Nephron (organoid): ENCODE results near the gene IGF2.

Source experiments
- H3K27ac Mint-ChIP-seq, 3 experiments: 2 replicates each; pipeline ENCODE4 v1.8.0; 2020; ENCODE audit warnings: mixed read lengths in 3 of 3, mild to moderate bottlenecking in 2 of 3, moderate library complexity in 1 of 3
- H3K27me3 Mint-ChIP-seq: 2 replicates; pipeline ENCODE4 v1.8.0; 2021; ENCODE audit warnings: low read depth, mild to moderate bottlenecking, moderate library complexity, mixed read lengths
- H3K36me3 Mint-ChIP-seq: 2 replicates; pipeline ENCODE4 v1.8.0; 2020; ENCODE audit warnings: low read depth, mixed read lengths
- H3K4me1 Mint-ChIP-seq: 2 replicates; pipeline ENCODE4 v1.8.0; 2020; ENCODE audit warnings: mixed read lengths
- H3K4me3 Mint-ChIP-seq, 3 experiments: 2 replicates each; pipeline ENCODE4 v1.8.0; 2020; ENCODE audit warnings: mild to moderate bottlenecking in 3 of 3, mixed read lengths in 3 of 3, moderate library complexity in 2 of 3
- H3K9me3 Mint-ChIP-seq: 2 replicates; pipeline ENCODE4 v1.8.0; 2020; ENCODE audit warnings: mixed read lengths
- TF ChIP-seq, protein P1 (sequence below), 3 experiments: fragments of 200-600 bp; sonication (generic); IDR thresholded peaks; one replicate each; pipeline ENCODE4 v1.5.0; 2021; ENCODE audit warnings: antibody characterized with exemption in 3 of 3; ENCODE audit not compliant: unreplicated experiment in 3 of 3

IGF2 gene

DNA sequence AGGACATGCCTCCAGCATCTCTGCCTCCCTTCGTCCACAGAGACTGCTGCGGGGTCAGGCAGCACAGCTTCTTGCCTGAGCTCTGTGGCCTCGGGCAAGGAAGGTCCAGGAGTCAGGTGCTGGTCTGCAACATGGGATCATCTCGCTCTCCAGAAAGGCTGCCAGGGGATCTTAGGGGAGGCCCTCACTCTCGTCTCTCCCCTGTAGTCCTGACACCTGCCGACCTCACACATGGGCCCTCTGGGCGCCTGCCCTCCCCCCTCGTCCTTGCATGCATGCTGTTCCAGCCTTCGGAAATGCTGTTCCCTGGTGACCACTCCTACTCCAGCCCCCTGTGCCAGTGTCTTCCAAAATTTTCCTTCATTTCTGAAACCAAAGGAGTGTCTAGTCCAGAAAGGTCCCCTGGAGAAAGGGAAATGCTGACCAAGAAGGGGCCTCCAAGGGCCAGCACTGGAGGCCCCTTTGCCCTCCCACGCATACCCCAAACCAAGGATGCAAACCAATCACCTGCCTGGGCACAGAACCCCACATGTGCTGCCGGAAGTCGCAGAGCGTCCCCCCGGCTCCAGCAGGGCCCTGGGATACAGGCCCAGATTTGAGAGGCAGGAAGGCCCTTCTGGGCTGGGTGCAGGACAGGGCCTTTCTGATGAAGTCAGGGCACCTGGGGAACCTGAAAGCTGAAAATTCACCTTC lies 41.0 kb downstream of the IGF2 start:
- H3K27me3 Mint-ChIP-seq = peaks cover 4% of the 10 kb centered on the region

DNA sequence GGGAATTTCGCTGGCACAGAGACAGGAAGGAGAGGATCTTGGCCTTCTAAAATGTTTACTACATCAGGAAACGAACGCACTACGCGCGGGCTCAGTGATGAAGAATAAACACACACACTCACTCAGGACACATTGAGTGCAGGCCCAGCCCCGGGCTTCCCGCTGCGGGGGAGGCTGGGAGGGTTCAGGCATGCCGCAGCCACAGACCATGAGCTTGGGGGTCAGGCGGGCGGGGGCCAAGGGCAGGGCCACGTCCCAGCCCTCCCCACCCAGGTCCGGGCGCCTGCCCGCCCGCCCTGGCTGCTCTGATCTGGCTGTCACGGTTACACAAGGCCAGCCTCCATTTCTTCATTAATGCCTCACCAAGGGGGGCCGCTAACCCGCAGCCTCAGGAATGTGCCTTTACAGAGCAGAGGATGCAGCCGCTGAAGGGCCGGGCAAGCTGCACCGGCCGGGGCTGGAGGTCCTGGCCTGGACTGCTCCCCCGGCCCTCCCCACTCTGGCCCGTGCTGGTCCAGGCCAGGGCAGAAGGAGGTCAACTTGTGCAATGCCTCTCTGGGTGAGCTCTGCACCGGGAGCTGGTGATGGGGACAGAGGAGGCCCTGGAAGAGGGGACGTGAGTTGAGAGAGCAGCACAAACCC lies 41.7 kb downstream of the IGF2 start:
- TF ChIP-seq, protein P1, sequence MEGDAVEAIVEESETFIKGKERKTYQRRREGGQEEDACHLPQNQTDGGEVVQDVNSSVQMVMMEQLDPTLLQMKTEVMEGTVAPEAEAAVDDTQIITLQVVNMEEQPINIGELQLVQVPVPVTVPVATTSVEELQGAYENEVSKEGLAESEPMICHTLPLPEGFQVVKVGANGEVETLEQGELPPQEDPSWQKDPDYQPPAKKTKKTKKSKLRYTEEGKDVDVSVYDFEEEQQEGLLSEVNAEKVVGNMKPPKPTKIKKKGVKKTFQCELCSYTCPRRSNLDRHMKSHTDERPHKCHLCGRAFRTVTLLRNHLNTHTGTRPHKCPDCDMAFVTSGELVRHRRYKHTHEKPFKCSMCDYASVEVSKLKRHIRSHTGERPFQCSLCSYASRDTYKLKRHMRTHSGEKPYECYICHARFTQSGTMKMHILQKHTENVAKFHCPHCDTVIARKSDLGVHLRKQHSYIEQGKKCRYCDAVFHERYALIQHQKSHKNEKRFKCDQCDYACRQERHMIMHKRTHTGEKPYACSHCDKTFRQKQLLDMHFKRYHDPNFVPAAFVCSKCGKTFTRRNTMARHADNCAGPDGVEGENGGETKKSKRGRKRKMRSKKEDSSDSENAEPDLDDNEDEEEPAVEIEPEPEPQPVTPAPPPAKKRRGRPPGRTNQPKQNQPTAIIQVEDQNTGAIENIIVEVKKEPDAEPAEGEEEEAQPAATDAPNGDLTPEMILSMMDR (IDR thresholded peaks at IDR 0.05; ENCODE audit: unreplicated experiment in 3 of 3) = no peak
- Mint-ChIP-seq H3K4me1 (peaks cover 13% of the 10 kb centered on the region), H3K9me3 (no peaks in the 10 kb centered on the region), H3K4me3 (no peak overlapping the region), H3K27ac (peak overlapping the region; percentile 87 to 91 (median 90)), H3K27me3 (peaks cover 4% of the 10 kb centered on the region), H3K36me3 (no peaks in the 10 kb centered on the region)

More for the DNA sequence above, 41.0 kb downstream of the IGF2 start:
- no peaks in the 10 kb centered on the region for H3K9me3 Mint-ChIP-seq
- TF ChIP-seq, protein P1 (IDR thresholded peaks at IDR 0.05; ENCODE audit: unreplicated experiment in 3 of 3) = no peak
- peak overlapping the region; percentile 25 to 31 (median 28) for H3K27ac Mint-ChIP-seq
- no peaks in the 10 kb centered on the region for H3K36me3 Mint-ChIP-seq
- no peak overlapping the region for H3K4me3 Mint-ChIP-seq
- H3K4me1 Mint-ChIP-seq = peaks cover 13% of the 10 kb centered on the region

DNA sequence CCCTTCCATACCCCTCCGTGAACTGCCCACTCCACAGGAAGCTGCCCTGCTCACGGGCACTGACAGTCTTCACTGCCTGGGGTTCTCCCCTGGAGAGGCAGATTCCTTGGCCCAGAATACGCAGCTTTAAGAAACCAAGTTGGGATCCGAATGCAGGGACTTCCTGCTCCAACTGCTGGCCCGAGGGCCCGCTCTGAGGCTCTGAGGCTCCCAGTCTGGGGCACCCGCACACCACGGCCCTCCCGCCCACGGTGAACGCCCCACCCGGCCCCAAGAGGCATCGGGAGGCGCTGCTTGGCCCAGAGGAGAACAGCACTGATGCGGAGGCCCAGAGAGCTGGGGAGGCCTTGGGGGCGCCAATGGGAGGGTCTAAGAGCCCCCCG lies 42.3 kb downstream of the IGF2 start:
- H3K36me3 Mint-ChIP-seq = no peaks in the 10 kb centered on the region
- TF ChIP-seq, protein P1 (IDR thresholded peaks at IDR 0.05; ENCODE audit: unreplicated experiment in 3 of 3) = no peak
- H3K27me3 Mint-ChIP-seq = peaks cover 4% of the 10 kb centered on the region
- peaks cover 13% of the 10 kb centered on the region for H3K4me1 Mint-ChIP-seq
- no peak overlapping the region for H3K4me3 Mint-ChIP-seq
- H3K27ac Mint-ChIP-seq = peak overlapping the region; percentile 87 to 91 (median 90)
- H3K9me3 Mint-ChIP-seq = no peaks in the 10 kb centered on the region

DNA sequence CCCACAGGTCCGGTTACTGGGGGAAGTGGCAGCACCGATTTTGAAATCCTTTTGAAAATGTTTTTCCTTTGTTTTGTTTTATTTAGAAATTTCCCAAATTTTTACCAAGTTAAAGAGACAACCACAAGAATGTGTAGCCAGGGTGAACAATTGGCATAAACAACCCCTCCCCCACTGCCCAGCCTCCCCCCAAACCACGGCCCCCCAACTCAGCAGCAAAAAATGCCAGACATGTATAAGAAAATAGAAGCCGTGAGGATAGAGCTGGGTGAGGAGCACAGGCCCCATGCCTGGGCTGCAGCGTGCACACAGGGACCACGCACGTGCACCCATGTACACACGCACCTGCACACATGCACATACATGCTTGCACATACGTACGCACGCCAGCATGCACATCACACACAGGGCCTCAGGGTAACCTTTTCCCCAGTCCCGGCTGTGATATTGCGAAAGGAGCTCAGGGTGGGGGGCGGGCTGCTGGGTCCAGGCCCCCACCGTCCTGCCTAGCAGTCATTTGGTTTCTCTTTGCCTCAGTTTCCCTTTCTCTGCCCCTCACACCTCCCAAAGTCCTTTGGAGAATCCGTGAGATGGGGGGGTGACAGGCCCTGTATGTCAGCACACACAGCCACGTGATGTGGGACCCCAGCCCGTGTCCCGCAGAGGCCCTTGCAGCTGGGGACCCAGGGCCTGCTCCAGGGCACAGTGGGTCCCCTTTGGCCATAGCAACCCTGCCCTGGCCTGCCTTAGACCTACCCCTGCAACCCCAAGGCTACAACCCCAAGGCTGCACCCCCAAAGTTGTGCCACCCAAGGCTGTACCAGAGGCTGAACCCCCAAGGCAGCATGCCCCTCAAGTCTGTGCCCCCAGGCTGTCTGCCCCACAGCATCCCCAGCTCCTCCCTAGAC lies 42.9 kb downstream of the IGF2 start:
- H3K27ac Mint-ChIP-seq = peak overlapping the region in 1 of 3 experiments; percentile 90
- peaks cover 13% of the 10 kb centered on the region for H3K4me1 Mint-ChIP-seq
- no peaks in the 10 kb centered on the region for H3K9me3 Mint-ChIP-seq
- H3K4me3 Mint-ChIP-seq = no peak overlapping the region
- H3K36me3 Mint-ChIP-seq = no peaks in the 10 kb centered on the region
- TF ChIP-seq, protein P1 (IDR thresholded peaks at IDR 0.05; ENCODE audit: unreplicated experiment in 3 of 3) = no peak
- peaks cover 8% of the 10 kb centered on the region for H3K27me3 Mint-ChIP-seq

DNA sequence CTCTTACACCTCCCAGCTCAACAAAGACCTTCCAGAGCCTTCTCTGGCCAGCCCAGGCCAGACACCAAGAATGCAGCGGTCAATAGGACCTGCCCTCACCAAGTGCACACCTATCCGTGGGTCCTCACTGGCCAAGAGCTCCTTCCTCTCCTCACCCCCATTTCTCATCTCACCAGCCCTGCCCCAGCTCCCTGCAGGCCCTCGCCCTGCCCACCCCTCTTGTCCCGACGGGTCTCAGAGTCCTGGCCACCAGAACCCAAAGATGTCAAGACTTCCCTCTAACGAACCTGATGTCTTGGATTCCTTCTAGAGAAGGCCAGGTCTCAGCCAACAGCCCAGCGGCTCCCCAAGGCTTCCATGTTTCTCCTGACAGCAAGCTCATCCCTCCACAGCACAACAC lies 43.6 kb downstream of the IGF2 start:
- H3K27ac Mint-ChIP-seq = peak overlapping the region in 2 of 3 experiments; percentile 20 to 67

More for the DNA sequence above, 43.6 kb downstream of the IGF2 start:
- peaks cover 8% of the 10 kb centered on the region for H3K27me3 Mint-ChIP-seq
- peaks cover 13% of the 10 kb centered on the region for H3K4me1 Mint-ChIP-seq
- H3K4me3 Mint-ChIP-seq = no peak overlapping the region
- TF ChIP-seq, protein P1 (IDR thresholded peaks at IDR 0.05; ENCODE audit: unreplicated experiment in 3 of 3) = no peak
- H3K36me3 Mint-ChIP-seq = no peaks in the 10 kb centered on the region
- H3K9me3 Mint-ChIP-seq = no peaks in the 10 kb centered on the region
